ENCODE results near the gene BHLHE23. TPM values are rescaled to one million over a fixed set of nuclear protein-coding genes. Genes with fewer than 3 reads are reported as not detected.

The BHLHE23 gene
- total and polyA plus RNA-seq, 5 donors from 2014 or later = not detected

DNA sequence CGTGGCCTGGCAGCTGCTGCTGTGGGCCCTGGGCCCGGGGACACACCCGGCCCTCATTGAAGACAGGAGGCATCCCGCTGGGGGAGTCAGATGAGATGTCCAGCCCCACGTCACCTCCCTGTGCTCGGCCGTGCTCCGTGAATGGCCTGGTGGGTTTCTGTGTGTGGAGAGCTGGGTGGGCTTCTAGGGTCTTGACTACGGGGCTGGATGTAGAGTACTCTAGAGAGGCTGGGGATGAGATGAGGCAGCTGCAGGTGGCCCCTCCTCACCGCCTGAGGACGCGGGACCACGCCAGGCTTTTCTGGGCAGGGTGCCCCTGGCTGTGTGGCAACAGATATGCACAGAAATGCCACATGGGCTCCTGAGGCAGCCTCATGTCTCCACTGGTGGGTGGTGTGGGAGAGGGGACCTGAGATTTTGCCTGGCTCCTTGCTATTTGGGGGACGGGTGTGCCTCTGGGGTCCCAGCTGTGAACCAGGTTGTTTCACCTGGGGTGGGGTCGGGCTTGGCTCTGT is 8.4 kb upstream of the BHLHE23 start:
- Mint-ChIP-seq H3K27ac (no peak overlapping the region), H3K27me3 (peaks cover 59% of the 10 kb centered on the region), H3K36me3 (peaks cover 4% of the 10 kb centered on the region), H3K4me1 (peaks cover 0 to 10% (median 4%) of the 10 kb centered on the region in 4 donors), H3K4me3 (no peak overlapping the region), H3K9me3 (peaks cover 0 to 19% (median 2%) of the 10 kb centered on the region in 7 donors)
- no peak overlapping the region for H3K4me3 ChIP-seq (ENCODE audit: low read depth, low read length)
- DNase-seq = no peak
- peaks cover 3% of the 10 kb centered on the region for H3K4me1 ChIP-seq (ENCODE audit: control insufficient read depth, insufficient read depth, low read length, poor library complexity, severe bottlenecking)
- H3K36me3 ChIP-seq (ENCODE audit: control insufficient read depth, insufficient read depth, low read length) = no peaks in the 10 kb centered on the region
- no peak overlapping the region for H3K27ac ChIP-seq (ENCODE audit: insufficient read depth, low read length, poor library complexity, severe bottlenecking)
- peaks cover 15% of the 10 kb centered on the region for H3K27me3 ChIP-seq (ENCODE audit: control insufficient read depth, insufficient read depth, low read length)
- peaks cover 16 to 17% of the 10 kb centered on the region in 2 experiments for H3K9me3 ChIP-seq (ENCODE audit: control insufficient read depth in 2 of 2, low read length in 2 of 2)
- no peak for ATAC-seq (ENCODE audit: low read depth in 2 of 2)

DNA sequence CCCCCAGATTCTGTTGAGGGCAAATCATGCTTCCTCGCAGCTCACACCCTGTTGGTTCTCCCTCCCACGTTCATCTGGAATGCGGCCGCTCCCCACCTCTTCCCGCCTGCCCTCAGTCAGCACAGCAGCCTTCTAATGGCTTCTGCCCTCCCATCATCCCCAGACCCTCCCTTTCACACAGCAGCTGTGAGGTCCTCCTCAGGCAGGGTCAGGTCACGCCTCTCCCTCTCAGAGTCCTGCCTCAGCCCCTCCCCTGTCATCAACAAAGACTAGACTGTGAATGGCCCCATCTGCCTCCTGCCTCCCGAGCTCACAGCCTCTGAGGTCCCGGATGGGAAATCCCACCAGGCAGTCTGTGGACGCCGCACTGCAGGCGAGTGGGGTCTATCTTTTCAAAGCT is 7.9 kb upstream of the BHLHE23 start:
- Histone ChIP-seq H3K9me3 (ENCODE audit: control insufficient read depth in 2 of 2, low read length in 2 of 2) (peaks cover 16 to 17% of the 10 kb centered on the region in 2 experiments), H3K4me3 (ENCODE audit: low read depth, low read length) (no peak overlapping the region), H3K27me3 (ENCODE audit: control insufficient read depth, insufficient read depth, low read length) (peaks cover 15% of the 10 kb centered on the region), H3K27ac (ENCODE audit: insufficient read depth, low read length, poor library complexity, severe bottlenecking) (no peak overlapping the region), H3K4me1 (ENCODE audit: control insufficient read depth, insufficient read depth, low read length, poor library complexity, severe bottlenecking) (peaks cover 8% of the 10 kb centered on the region), H3K36me3 (ENCODE audit: control insufficient read depth, insufficient read depth, low read length) (no peaks in the 10 kb centered on the region)
- Mint-ChIP-seq H3K9me3 (peaks cover 0 to 19% (median 2%) of the 10 kb centered on the region in 7 donors), H3K27me3 (peaks cover 64% of the 10 kb centered on the region), H3K36me3 (peaks cover 4% of the 10 kb centered on the region), H3K27ac (no peak overlapping the region), H3K4me3 (no peak overlapping the region), H3K4me1 (peaks cover 0 to 15% (median 6%) of the 10 kb centered on the region in 4 donors)
- no peak for ATAC-seq (ENCODE audit: low read depth in 2 of 2)
- DNase-seq = no peak

- DNase-seq = no peak
- peaks cover 0 to 15% (median 6%) of the 10 kb centered on the region in 4 donors for H3K4me1 Mint-ChIP-seq
- Histone ChIP-seq H3K9me3 (ENCODE audit: control insufficient read depth in 2 of 2, low read length in 2 of 2) (peaks cover 16 to 17% of the 10 kb centered on the region in 2 experiments), H3K4me3 (ENCODE audit: low read depth, low read length) (no peak overlapping the region), H3K4me1 (ENCODE audit: control insufficient read depth, insufficient read depth, low read length, poor library complexity, severe bottlenecking) (peaks cover 12% of the 10 kb centered on the region), H3K36me3 (ENCODE audit: control insufficient read depth, insufficient read depth, low read length) (no peaks in the 10 kb centered on the region), H3K27ac (ENCODE audit: insufficient read depth, low read length, poor library complexity, severe bottlenecking) (no peak overlapping the region), H3K27me3 (ENCODE audit: control insufficient read depth, insufficient read depth, low read length) (peaks cover 15% of the 10 kb centered on the region)
- H3K9me3 Mint-ChIP-seq = peaks cover 0 to 19% (median 2%) of the 10 kb centered on the region in 7 donors
- ATAC-seq (ENCODE audit: low read depth in 2 of 2) = no peak
- H3K27me3 Mint-ChIP-seq = peaks cover 64% of the 10 kb centered on the region
- peaks cover 4% of the 10 kb centered on the region for H3K36me3 Mint-ChIP-seq
- no peak overlapping the region for H3K27ac Mint-ChIP-seq
- no peak overlapping the region for H3K4me3 Mint-ChIP-seq
Observed at GRCh38 chr20:63014287-63014686, 7.5 kb upstream of the BHLHE23 start.

GRCh38 chr20:63013207-63013606 is 6.4 kb upstream of the BHLHE23 start:
- H3K36me3 ChIP-seq (ENCODE audit: control insufficient read depth, insufficient read depth, low read length) = no peaks in the 10 kb centered on the region
- H3K4me1 ChIP-seq (ENCODE audit: control insufficient read depth, insufficient read depth, low read length, poor library complexity, severe bottlenecking) = peaks cover 23% of the 10 kb centered on the region
- DNase-seq (no peak), ATAC-seq (ENCODE audit: low read depth in 2 of 2) (no peak)
- H3K27ac ChIP-seq (ENCODE audit: insufficient read depth, low read length, poor library complexity, severe bottlenecking) = no peak overlapping the region
- Mint-ChIP-seq H3K9me3 (peaks cover 0 to 19% (median 2%) of the 10 kb centered on the region in 7 donors), H3K27ac (no peak overlapping the region), H3K4me3 (no peak overlapping the region), H3K4me1 (peaks cover 0 to 25% (median 7%) of the 10 kb centered on the region in 4 donors), H3K36me3 (peaks cover 4% of the 10 kb centered on the region), H3K27me3 (peaks cover 68% of the 10 kb centered on the region)
- no peak overlapping the region for H3K4me3 ChIP-seq (ENCODE audit: low read depth, low read length)
- H3K9me3 ChIP-seq (ENCODE audit: control insufficient read depth in 2 of 2, low read length in 2 of 2) = peaks cover 16 to 17% of the 10 kb centered on the region in 2 experiments
- H3K27me3 ChIP-seq (ENCODE audit: control insufficient read depth, insufficient read depth, low read length) = peaks cover 15% of the 10 kb centered on the region

DNA sequence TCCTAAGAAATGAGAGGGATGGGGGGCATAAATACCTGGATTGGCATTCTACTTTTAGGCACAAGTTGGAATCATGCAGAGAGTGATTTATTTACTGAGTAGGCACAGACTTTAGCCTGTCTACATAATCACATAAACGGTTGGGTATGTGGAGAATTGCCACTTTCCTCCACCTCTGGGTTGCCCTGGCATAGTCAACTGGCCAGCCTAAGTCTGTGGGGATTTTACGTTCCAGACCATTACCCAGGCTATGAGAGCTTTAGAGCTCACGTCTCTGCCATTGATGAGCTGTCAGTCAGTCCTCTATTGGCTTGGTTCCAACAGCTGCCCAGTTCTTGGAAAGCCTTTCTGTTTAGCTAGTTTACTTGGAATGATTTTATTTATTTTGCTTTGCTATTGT is 5.0 kb upstream of the BHLHE23 start:
- peaks cover 0 to 31% (median 7%) of the 10 kb centered on the region in 4 donors for H3K4me1 Mint-ChIP-seq
- Histone ChIP-seq H3K4me3 (ENCODE audit: low read depth, low read length) (no peak overlapping the region), H3K4me1 (ENCODE audit: control insufficient read depth, insufficient read depth, low read length, poor library complexity, severe bottlenecking) (peaks cover 36% of the 10 kb centered on the region), H3K9me3 (ENCODE audit: control insufficient read depth in 2 of 2, low read length in 2 of 2) (peaks cover 16 to 17% of the 10 kb centered on the region in 2 experiments), H3K27me3 (ENCODE audit: control insufficient read depth, insufficient read depth, low read length) (peaks cover 20% of the 10 kb centered on the region), H3K36me3 (ENCODE audit: control insufficient read depth, insufficient read depth, low read length) (no peaks in the 10 kb centered on the region), H3K27ac (ENCODE audit: insufficient read depth, low read length, poor library complexity, severe bottlenecking) (no peak overlapping the region)
- DNase-seq (no peak), ATAC-seq (ENCODE audit: low read depth in 2 of 2) (no peak)
- H3K27me3 Mint-ChIP-seq = peaks cover 73% of the 10 kb centered on the region
- H3K36me3 Mint-ChIP-seq = peaks cover 4% of the 10 kb centered on the region
- H3K9me3 Mint-ChIP-seq = peaks cover 0 to 19% (median 3%) of the 10 kb centered on the region in 7 donors
- H3K27ac Mint-ChIP-seq = no peak overlapping the region
- no peak overlapping the region for H3K4me3 Mint-ChIP-seq

DNA sequence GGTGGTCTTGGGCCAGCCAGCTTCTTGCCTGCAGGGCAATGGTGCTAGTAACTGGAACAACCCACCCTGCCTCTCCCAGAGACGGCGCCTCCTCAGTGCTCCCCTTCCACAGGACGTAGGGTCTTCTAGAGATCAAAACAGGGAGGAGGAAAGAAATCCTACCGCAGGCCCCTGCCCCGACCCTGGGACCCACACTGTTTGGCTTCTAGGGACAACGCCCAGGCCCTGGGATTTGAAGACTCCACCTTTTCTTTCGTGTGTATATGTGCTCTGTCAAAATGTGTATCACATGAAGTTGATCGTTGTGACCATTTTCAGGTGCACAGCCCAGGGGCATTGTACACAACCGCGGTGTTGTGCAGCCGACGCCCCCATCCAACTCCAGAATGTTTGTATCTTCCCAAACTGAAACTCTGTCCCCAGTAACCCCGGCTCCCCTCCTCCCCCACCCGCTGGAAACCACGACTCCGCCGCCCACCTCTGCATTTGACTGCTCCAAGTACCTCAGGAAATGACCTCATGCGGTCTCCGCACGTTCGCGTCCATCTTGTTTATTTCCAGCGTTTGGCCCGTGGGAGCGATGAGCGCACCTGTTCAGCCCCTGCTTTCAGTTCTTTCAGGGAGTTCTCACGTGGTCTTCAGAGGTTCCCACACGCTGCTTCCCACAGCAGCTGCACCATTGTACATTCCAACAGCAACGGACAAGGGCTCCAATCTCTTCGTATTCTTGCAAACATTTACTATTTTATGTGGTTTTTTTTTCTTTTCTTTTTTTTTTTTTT is 3.4 kb upstream of the BHLHE23 start:
- H3K27me3 Mint-ChIP-seq = peaks cover 78% of the 10 kb centered on the region
- DNase-seq = peak; percentile 54 to 75 (median 63)
- peaks cover 16 to 17% of the 10 kb centered on the region in 2 experiments for H3K9me3 ChIP-seq (ENCODE audit: control insufficient read depth in 2 of 2, low read length in 2 of 2)
- no peaks in the 10 kb centered on the region for H3K36me3 ChIP-seq (ENCODE audit: control insufficient read depth, insufficient read depth, low read length)
- peaks cover 0 to 37% (median 7%) of the 10 kb centered on the region in 4 donors for H3K4me1 Mint-ChIP-seq
- H3K27ac ChIP-seq (ENCODE audit: insufficient read depth, low read length, poor library complexity, severe bottlenecking) = no peak overlapping the region
- peak overlapping the region in 3 of 4 donors; percentile 52 to 94 (median 88) for H3K4me3 Mint-ChIP-seq
- peaks cover 20% of the 10 kb centered on the region for H3K27me3 ChIP-seq (ENCODE audit: control insufficient read depth, insufficient read depth, low read length)
- H3K27ac Mint-ChIP-seq = peak overlapping the region; percentile 84 to 94 (median 86)
- ATAC-seq (ENCODE audit: low read depth in 2 of 2) = peak; percentile 48 to 53
- peaks cover 0 to 16% (median 2%) of the 10 kb centered on the region in 7 donors for H3K9me3 Mint-ChIP-seq
- H3K4me1 ChIP-seq (ENCODE audit: control insufficient read depth, insufficient read depth, low read length, poor library complexity, severe bottlenecking) = peaks cover 44% of the 10 kb centered on the region
- peak overlapping the region; percentile 75 for H3K4me3 ChIP-seq (ENCODE audit: low read depth, low read length)
- peaks cover 4% of the 10 kb centered on the region for H3K36me3 Mint-ChIP-seq

DNA sequence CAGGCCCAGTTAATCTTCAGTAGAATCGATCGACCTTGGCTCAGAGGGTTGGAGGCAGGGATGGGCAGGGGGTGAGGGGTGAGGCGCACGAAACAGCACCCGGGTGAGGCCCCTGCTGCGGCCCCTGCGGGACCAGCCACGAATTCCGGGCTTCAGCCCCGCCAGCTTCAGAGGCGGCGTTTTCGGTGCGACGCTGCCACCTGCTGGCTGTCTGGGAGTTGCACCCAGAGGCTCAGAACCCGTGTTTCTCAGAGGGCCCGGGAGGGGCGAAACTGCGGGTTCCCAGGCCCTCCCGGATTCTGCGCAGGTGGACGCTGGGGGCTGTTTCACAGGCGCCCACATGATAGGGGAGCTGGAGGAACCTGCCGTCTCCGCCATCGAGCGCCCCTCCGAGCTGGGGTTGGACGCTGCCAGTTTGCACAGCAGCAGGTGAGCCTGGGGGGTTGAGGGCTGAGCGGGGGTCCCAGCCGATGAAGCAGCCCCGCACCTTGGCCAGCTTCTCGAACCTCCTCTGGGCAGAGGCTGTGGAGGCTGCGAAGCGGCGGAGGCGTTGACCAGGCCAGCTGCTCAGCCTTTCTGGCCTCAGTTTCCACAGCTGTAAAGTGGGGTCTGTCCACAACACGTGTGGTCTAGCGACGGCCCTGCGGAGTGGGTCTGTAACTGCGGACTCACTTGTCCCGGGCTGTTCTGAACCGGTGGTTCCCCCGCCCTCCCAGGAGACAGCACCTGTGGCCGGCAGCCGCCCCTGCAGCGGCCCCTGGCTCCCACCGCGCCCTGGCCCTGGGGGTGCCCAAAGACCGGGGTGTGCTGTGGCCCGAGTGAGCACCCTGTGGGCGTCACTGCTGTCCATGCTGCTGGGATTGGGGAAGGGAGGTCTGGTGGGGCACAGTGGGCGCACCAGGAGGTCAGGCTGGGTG is 2.5 kb upstream of the BHLHE23 start:
- Mint-ChIP-seq H3K27me3 (peaks cover 76% of the 10 kb centered on the region), H3K36me3 (peaks cover 4% of the 10 kb centered on the region), H3K4me3 (peak overlapping the region in 3 of 4 donors; percentile 47 to 94 (median 88)), H3K4me1 (peaks cover 4 to 41% (median 7%) of the 10 kb centered on the region in 4 donors), H3K27ac (peak overlapping the region in 1 of 3 donors; percentile 86), H3K9me3 (peaks cover 0 to 16% (median 1%) of the 10 kb centered on the region in 7 donors)
- Histone ChIP-seq H3K4me1 (ENCODE audit: control insufficient read depth, insufficient read depth, low read length, poor library complexity, severe bottlenecking) (peaks cover 49% of the 10 kb centered on the region), H3K36me3 (ENCODE audit: control insufficient read depth, insufficient read depth, low read length) (no peaks in the 10 kb centered on the region), H3K9me3 (ENCODE audit: control insufficient read depth in 2 of 2, low read length in 2 of 2) (peaks cover 16 to 17% of the 10 kb centered on the region in 2 experiments), H3K27me3 (ENCODE audit: control insufficient read depth, insufficient read depth, low read length) (peaks cover 22% of the 10 kb centered on the region), H3K27ac (ENCODE audit: insufficient read depth, low read length, poor library complexity, severe bottlenecking) (no peak overlapping the region), H3K4me3 (ENCODE audit: low read depth, low read length) (no peak overlapping the region)
- ATAC-seq (ENCODE audit: low read depth in 2 of 2) (peak; percentile 72), DNase-seq (peak; percentile 70 to 77 (median 77))
